Activated T-cell treated with anti-CD3 and anti-CD28 coated beads, Interleukin-2, amount 50 U/mL, for 4 hours (primary cell): ENCODE measurements around the gene TMEM131. TPM values are rescaled to one million over a fixed set of nuclear protein-coding genes. Genes with fewer than 3 reads are reported as not detected.

ENCODE experiments used
- total RNA-seq, 3 donors: library from RNA; stranded (reverse); gene quantifications; one replicate each; pipeline ENCODE4 v1.2.1, GENCODE V29; 2021

TMEM131 gene
- total RNA-seq, 3 donors from 2014 or later, result 23.9 to 31.6 (median 28.3) TPM

Other genes starting within 250 kb of the TMEM131 start
- not detected for gene VWA3B, start 91.2 kb upstream of the TMEM131 start, total RNA-seq